ENCODE results near the gene MOB3A.

GRCh38 chr19:2129022-2129421 lies 32.9 kb upstream of the MOB3A start:
- TF ChIP-seq CTCF (IDR thresholded peaks at IDR 0.05) (no peak), POLR2A (IDR thresholded peaks at IDR 0.05) (no peak)

Measured in adrenal gland (tissue), 5 donors.